Transverse colon (tissue), 4 donors: ENCODE data around the gene GPR137C. TPM values are rescaled to one million over a fixed set of nuclear protein-coding genes. Genes with fewer than 3 reads are reported as not detected.

Experiments used
- DNase-seq: peaks from one replicate; pipeline ENCODE4 v3.0.0-alpha.2; 2019
- H3K27ac ChIP-seq, 4 donors: fragments of 200-600 bp; sonication (generic); 2 replicates each; pipeline ENCODE4 v1.5.1; 2016 to 2018; ENCODE audit warnings: inconsistent platforms in 4 of 4
- H3K27me3 ChIP-seq: fragments of 200-600 bp; sonication (generic); 2 replicates; pipeline ENCODE4 v1.5.1; 2017; ENCODE audit warnings: inconsistent platforms
- H3K36me3 ChIP-seq, 4 donors: fragments of 200-600 bp; sonication (generic); 2 replicates each; pipeline ENCODE4 v1.5.1; 2017 to 2019; ENCODE audit warnings: inconsistent platforms in 4 of 4
- H3K4me1 ChIP-seq, 4 donors: fragments of 200-600 bp; sonication (generic); 2 replicates each; pipeline ENCODE4 v1.5.1; 2017 to 2020; ENCODE audit warnings: inconsistent platforms in 4 of 4
- H3K4me3 ChIP-seq, 4 donors: fragments of 200-600 bp; sonication (generic); 1 replicate in 1 of 4; 2 replicates in 3 of 4; pipeline versions ENCODE4 v1.5.1 to v1.6.1; 2017 to 2019; ENCODE audit warnings: inconsistent platforms in 4 of 4
- H3K9me3 ChIP-seq, 2 donors: fragments of 200-600 bp; sonication (generic); 2 replicates each; pipeline ENCODE4 v1.5.1; 2017 to 2019; ENCODE audit warnings: inconsistent platforms in 2 of 2
- CTCF ChIP-seq, 5 experiments: fragments of 200-600 bp in 3 of 5; fragments of 450-650 bp in 2 of 5; sonication (generic) in 3 of 5; IDR thresholded peaks; 1 replicate in 2 of 5; 2 replicates in 3 of 5; pipeline ENCODE4 v1.5.1; 2016 to 2017; ENCODE audit warnings: antibody characterized with exemption in 5 of 5, inconsistent platforms in 3 of 5, mild to moderate bottlenecking in 2 of 5, moderate library complexity in 1 of 5
- EP300 ChIP-seq: sonication (generic); formaldehyde crosslinking; IDR thresholded peaks from one replicate; pipeline ENCODE4 v1.6.1; 2017; ENCODE audit warnings: antibody characterized with exemption, low read depth
- POLR2A ChIP-seq: fragments of 450-650 bp; IDR thresholded peaks from one replicate; pipeline ENCODE4 v1.6.1; 2016; ENCODE audit warnings: antibody characterized with exemption, mild to moderate bottlenecking, moderate library complexity
- POLR2AphosphoS5 ChIP-seq, 3 donors: sonication (generic); formaldehyde crosslinking; IDR thresholded peaks; one replicate each; pipeline ENCODE4 v1.6.1; 2016; ENCODE audit warnings: antibody characterized with exemption in 3 of 3
- WGBS, 2 donors: methylation state at CpG; one replicate each; pipeline ENCODE4 v1.1.5; 2018; ENCODE audit warnings: low coverage in 1 of 2; 5-methylcytosine and 5-hydroxymethylcytosine counted together
- in situ Hi-C, 4 donors: fragments of 200-750 bp; cut with MboI; loops; one replicate each; pipeline versions ENCODE4 v1.15.0 to v1.15.1; 2017; ENCODE audit warnings: low sequenced_read_pairs in 3 of 4, low pct_ligation_motif_present in 1 of 4, low pct_unique_long_range_greater_than_20kb in 1 of 4
- intact Hi-C: fragments of 100-400 bp; cut with DNase I; formaldehyde crosslinking; loops from one replicate; pipeline ENCODE4 v1.15.1; 2023; ENCODE audit warnings: low total_unique reads
- total RNA-seq, 4 donors: library from RNA; depleted of rRNA; stranded (reverse); fragments of >200 nt; gene quantifications; one replicate each; pipeline ENCODE4 v1.1.0, GENCODE V29; 2016

Gene GPR137C
- total RNA-seq, 4 donors from 2014 or later: 0.27 to 2.6 (median 0.36) TPM

GRCh38 chr14:52678591-52678990 lies 126.0 kb downstream of the GPR137C start:
- peak in 4 of 5 experiments; percentile 13 to 36 (median 22) for TF ChIP-seq CTCF (IDR thresholded peaks at IDR 0.05)
- TF ChIP-seq EP300: no peak
- in situ Hi-C loops: no loop called here
- intact Hi-C loops: no loop called here
- no peak overlapping the region for H3K4me3 ChIP-seq
- H3K27me3 ChIP-seq: no peaks in the 10 kb centered on the region
- no peak for DNase-seq
- H3K4me1 ChIP-seq: no peaks in the 10 kb centered on the region
- WGBS, 2 donors: 93 to 100% methylated on average over 2 of the region's 2 CpGs
- H3K9me3 ChIP-seq: no peaks in the 10 kb centered on the region
- no peak overlapping the region for H3K27ac ChIP-seq
- peaks cover 0 to 36% (median 13%) of the 10 kb centered on the region in 4 donors for H3K36me3 ChIP-seq

- Histone ChIP-seq H3K4me1 (peaks cover 0 to 3% (median 0%) of the 10 kb centered on the region in 4 donors), H3K9me3 (no peaks in the 10 kb centered on the region), H3K27ac (no peak overlapping the region), H3K4me3 (no peak overlapping the region), H3K27me3 (no peaks in the 10 kb centered on the region), H3K36me3 (peaks cover 0 to 19% (median 5%) of the 10 kb centered on the region in 4 donors)
- in situ Hi-C loops: no loop called here
- WGBS, 2 donors: 69 to 84% methylated on average over 1 to 2 of the region's 2 CpGs
- intact Hi-C loops: no loop called here
- no peak for DNase-seq
- TF ChIP-seq EP300: no peak
- no peak for TF ChIP-seq POLR2A
- TF ChIP-seq POLR2AphosphoS5 (IDR thresholded peaks at IDR 0.05): no peak
- TF ChIP-seq CTCF (IDR thresholded peaks at IDR 0.05): no peak
These were observed 131.4 kb downstream of the GPR137C start for GRCh38 chr14:52683985-52684520.

GRCh38 chr14:52686176-52686575 lies 133.5 kb downstream of the GPR137C start:
- no peak for DNase-seq
- Histone ChIP-seq H3K4me3 (no peak overlapping the region), H3K27me3 (no peaks in the 10 kb centered on the region), H3K4me1 (peaks cover 0 to 11% (median 1%) of the 10 kb centered on the region in 4 donors), H3K9me3 (no peaks in the 10 kb centered on the region), H3K36me3 (peaks cover 0 to 9% (median 2%) of the 10 kb centered on the region in 4 donors), H3K27ac (no peak overlapping the region)
- 76% methylated on average over 1 of the region's 1 CpG; no CpG with 5 or more reads in 1 of the 2 donors for WGBS, 2 donors
- TF ChIP-seq POLR2AphosphoS5 (IDR thresholded peaks at IDR 0.05) (no peak), CTCF (IDR thresholded peaks at IDR 0.05) (no peak), EP300 (no peak), POLR2A (no peak)
- in situ Hi-C loops: no loop called here
- intact Hi-C loops: no loop called here

Other genes with a start within 250 kb of the GPR137C start
- 1 to 10 TPM; 1.1 to 9.4 (median 4.9) TPM for gene PTGER2, start 238.5 kb upstream of the GPR137C start, total RNA-seq
- gene TXNDC16, start 331 bp upstream of the GPR137C start, total RNA-seq: 10 to 100 TPM in 1 of 4 donors, 1 to 10 TPM in 2, not detected in 1; 5.6 to 11.1 (median 7.1) TPM
- 10 to 100 TPM; 21.9 to 46.0 (median 35.6) TPM for gene ERO1A, start 142.7 kb downstream of the GPR137C start, total RNA-seq
- gene PSMC6, start 154.4 kb downstream of the GPR137C start, total RNA-seq: 10 to 100 TPM in 3 of 4 donors, 1 to 10 TPM in 1; 6.8 to 87.8 (median 47.8) TPM
- 10 to 100 TPM in 2 of 4 donors, 1 to 10 TPM in 2; 6.0 to 14.4 (median 9.1) TPM for gene STYX, start 177.3 kb downstream of the GPR137C start, total RNA-seq
- 10 to 100 TPM in 2 of 4 donors, 1 to 10 TPM in 2; 7.5 to 17.1 (median 12.7) TPM for gene GNPNAT1, start 238.8 kb downstream of the GPR137C start, total RNA-seq